Amniotic epithelial cell (primary cell): ENCODE data around the gene SLC39A9.

Source experiments
- DNase-seq: peaks from one replicate; pipeline ENCODE4 v3.0.0-alpha.2; 2010; ENCODE audit warnings: low read depth

The SLC39A9 gene

DNA sequence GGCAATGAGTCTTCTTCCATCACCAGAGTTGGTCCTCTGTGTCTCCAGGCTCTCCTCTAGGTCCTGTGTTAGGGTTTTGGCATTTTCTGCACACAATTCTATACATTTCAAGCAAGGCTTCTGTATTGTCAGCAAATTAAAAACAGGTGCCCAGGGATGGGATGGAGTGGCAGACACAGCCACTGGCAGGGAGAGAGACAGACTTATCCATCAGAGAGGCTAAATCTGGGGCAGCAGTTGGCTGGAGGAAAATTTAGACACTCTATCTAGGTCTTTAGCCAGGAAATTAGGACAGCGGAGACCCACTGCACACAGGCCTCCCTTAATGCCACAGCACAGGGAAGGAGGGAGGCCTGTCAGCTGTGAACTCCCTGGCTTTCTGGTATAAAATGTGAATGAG, 106.3 kb downstream of the SLC39A9 start:
- no peak for DNase-seq

DNA sequence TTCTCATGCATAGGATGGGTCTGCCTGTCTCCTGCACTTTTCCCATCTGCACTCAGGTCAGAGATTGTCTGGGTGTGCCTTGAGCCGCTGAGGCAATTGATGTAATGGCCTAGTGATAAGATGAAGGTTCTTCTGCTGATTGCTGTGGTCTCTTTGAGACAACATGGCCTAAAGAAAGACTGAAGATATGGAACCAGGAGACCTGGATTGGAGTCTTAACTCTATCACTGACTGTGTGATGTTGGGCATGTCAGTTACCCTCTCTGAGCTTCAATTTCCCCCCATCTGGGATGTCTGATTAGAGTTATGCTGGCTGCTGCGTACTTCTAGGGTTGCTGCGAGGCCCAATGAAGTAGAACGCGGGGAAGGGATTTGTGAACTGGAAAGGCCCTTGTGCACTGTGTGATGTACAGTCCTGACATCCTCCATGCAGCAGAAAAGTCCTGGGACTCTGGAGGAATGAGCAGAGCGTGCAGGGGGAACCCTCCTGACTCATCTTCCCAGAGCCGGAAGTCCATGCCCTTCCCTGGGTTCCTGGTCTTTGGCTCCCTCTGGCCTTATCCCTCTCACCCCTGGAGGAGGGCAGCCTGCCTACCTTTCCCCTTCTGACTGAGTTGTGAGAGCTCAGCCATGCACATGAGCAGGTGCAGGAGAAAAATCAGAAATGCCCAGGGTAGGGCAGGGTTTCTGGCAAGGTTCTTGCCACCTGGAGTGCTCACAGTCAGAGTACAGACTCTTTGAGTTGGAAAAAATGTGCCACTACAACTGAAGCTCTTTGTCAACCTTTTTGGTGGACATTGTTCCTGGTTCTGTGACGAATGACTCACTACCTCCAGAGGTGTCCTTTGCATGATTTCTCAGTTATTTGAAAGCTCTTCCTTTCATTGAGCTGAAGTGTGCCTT, 107.1 kb downstream of the SLC39A9 start:
- DNase-seq = no peak

GRCh38 chr14:69506241-69506595, 107.7 kb downstream of the SLC39A9 start:
- DNase-seq = no peak
